CD4-positive, alpha-beta T cell treated with Interleukin-6 at 100 ng/mL for 8 hours (primary cell): ENCODE results near the gene HRH3.

Experiments used
- DNase-seq: peaks from one replicate; pipeline ENCODE4 v3.0.0-alpha.2; 2020; ENCODE audit warnings: mixed read lengths, low spot score

HRH3 gene

GRCh38 chr20:62215020-62215990, 4.8 kb downstream of the HRH3 start:
- DNase-seq, result no peak

DNA sequence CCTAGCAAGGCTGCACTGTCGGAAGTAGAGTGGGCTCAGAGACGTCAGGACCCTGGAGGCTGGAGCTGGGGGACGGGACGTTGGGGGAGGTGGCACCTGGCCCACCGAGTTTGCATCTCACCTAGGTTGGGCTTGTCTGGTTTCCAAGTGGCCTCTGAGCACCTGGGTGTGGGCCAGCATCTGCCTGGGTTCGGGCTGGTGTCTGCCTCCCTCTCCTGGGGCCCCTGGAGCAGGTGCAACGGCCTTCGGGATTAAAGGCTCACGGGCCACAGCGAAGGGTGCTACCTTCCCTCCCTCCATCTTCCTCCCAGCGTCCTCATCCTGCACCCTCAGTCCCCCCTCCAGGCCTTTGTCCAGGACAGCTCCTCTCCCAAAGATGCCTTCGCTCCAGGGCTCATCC, 6.0 kb downstream of the HRH3 start:
- no peak for DNase-seq

- no peak for DNase-seq
Measured at GRCh38 chr20:62212299-62212698, 7.8 kb downstream of the HRH3 start.

GRCh38 chr20:62211769-62212288, 8.2 kb downstream of the HRH3 start:
- DNase-seq, result no peak

DNA sequence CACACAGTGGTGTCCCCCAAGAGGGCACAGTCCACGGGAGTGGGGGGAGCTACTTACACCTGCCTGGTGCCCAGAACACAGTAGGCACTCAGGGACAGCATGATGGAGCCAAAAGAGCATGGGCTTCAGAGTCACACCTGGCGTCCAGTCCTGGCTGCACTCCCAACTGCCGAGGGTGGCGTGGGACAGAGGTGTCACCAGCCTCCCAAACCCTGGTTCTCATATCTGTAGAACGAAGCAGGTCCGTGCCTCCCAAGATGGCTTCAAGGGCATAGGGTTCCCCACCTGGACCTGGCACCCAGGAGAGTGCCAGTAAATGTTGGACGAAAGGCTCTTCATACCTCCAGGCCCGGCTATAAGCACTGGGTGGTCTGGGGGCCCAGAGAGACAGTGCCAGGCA, 8.9 kb downstream of the HRH3 start:
- DNase-seq, result no peak

DNA sequence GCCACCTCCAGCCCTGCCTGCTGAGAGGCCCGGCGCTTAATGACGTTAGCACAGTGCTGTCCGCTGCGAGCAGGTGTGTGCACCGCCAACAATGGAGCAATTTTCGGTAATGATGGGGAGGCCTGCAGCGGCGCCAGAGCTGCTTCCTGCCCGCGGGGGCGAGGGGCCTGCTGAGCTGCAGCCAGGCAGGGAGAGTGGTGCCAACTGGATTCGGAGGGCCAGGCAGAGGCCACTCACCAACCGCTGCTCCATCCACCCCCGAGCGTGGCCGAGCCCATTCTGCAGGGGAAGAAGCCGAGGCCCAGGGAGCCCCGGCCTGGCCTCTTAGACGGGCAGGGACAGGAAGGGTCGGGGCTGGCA, 9.6 kb downstream of the HRH3 start:
- DNase-seq, result no peak

GRCh38 chr20:62209850-62210495, 10.1 kb downstream of the HRH3 start:
- no peak for DNase-seq

GRCh38 chr20:62208795-62209755, 11.0 kb downstream of the HRH3 start:
- no peak for DNase-seq

GRCh38 chr20:62208061-62208794, 11.8 kb downstream of the HRH3 start:
- no peak for DNase-seq

DNA sequence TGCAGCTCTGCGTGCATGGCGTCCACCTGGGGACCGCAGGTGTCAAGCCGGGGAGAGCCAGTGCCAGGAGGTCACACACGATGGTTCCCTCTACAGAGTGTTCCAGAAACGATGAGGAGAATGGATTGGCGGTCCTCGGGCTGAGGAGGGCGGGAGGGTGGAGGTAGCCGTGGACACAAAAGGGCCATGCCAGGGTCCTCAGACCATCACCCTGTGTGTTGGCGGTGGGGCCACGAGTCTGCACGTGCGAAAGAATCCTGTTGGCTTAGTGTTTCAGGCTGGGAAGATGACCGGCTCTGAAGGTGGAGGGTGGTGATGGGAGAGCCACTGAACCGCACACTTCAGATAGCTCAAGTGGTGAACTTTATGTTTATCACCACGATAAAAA, 13.7 kb downstream of the HRH3 start:
- DNase-seq, result no peak

DNA sequence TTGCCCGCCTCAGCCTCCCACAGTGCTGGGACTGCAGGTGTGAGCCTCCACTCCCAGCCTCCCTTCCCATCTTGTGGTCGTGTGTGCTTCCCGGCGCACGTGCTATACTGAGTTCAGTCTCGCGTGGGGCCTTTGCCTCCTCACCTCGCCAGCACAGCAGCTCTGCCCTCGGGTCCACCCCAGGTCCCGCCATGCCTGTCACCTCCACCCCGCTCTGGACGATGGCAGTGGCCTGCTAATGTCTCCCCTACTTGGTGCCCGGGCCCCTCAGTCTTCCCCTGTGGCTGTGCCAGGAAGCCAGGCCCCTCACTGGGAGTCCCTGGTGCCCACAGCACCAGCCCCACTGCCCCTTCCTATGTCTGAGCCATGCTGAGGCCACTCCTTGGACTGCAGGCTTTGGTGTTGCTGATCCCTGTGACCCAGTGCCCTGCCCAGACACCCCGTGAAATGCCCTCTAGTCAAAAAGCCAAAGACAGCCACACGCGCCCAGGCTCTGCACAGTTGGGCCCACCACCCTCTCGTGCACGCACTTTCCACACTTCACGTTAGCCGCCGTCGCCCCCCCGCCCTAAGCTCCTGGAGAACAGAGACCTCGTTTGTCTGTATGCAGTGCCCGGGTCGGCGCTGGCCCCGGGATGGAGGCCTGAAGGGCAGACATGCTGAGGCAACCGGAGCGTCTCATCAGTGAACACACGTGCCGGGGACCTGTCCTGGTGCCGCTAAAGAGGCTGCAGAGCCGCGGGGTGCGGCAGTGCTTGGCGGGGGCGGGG, 14.3 kb downstream of the HRH3 start:
- DNase-seq, result no peak

- DNase-seq, result no peak
Measured at GRCh38 chr20:62203378-62204030, 16.6 kb downstream of the HRH3 start.

DNA sequence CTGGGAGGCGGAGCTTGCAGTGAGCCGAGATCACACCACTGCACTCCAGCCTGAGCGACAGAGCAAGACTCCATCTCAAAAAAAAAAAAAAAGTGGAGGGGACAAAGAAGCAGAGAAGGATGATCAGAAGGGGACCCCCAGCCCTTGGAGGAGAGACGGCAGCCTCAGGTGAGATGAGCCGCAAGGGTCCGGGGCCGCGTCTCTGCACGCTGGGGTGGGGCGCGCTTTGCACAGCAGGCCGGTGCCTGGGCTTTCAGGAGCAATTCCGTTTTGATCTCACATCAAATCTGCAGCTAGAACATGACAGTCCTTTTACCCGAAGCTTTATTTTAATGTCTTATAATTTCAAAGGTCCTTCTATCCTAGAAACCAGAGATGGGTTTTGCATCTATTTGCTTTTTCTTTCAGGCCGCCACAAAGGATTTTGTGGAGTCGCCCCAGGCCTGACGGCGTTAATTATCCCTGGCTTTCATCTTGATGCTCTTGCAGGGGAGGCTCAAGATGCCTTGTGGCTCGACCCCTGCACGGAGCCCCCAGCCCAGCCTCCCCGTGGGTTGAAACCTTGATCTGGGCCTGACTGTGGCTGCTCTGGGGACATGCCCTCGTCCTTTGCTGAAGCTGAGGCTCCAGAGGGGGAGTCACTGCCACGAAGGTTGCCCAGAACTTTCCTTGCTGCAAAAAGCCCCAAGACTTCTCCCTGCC, 17.3 kb downstream of the HRH3 start:
- DNase-seq, result no peak

GRCh38 chr20:62202083-62202395, 18.0 kb downstream of the HRH3 start:
- DNase-seq, result no peak

- DNase-seq, result no peak
Measured at GRCh38 chr20:62201173-62202082, 18.6 kb downstream of the HRH3 start.

GRCh38 chr20:62200491-62201172, 19.4 kb downstream of the HRH3 start:
- no peak for DNase-seq

DNA sequence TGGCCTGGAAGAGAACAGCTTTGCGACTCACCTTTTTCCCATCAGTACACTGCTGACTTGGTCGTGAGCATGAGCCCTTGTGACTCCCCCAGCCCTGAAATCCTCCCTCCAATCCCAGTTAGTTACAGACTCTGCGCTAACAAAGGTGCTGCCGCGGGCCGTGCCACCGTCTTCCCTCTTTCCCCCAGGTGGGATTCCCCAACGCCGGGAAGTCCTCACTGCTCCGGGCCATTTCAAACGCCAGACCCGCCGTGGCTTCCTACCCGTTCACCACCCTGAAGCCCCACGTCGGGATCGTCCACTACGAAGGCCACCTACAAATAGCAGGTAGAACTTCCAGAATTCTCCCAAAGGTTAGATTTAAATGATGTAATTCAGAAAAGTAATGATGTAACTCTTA, 21.1 kb downstream of the HRH3 start:
- no peak for DNase-seq

- no peak for DNase-seq
Measured at GRCh38 chr20:62198496-62198895, 21.6 kb downstream of the HRH3 start.
